Ramos (cell line): ENCODE data around the gene ACP3.

Experiments
- in situ Hi-C: fragments of 300-500 bp; cut with MboI; formaldehyde crosslinking; loops from one replicate; pipeline ENCODE4 v1.14.3; 2022; ENCODE audit warnings: low sequenced_read_pairs; ENCODE audit not compliant: unreplicated experiment

Gene ACP3

DNA sequence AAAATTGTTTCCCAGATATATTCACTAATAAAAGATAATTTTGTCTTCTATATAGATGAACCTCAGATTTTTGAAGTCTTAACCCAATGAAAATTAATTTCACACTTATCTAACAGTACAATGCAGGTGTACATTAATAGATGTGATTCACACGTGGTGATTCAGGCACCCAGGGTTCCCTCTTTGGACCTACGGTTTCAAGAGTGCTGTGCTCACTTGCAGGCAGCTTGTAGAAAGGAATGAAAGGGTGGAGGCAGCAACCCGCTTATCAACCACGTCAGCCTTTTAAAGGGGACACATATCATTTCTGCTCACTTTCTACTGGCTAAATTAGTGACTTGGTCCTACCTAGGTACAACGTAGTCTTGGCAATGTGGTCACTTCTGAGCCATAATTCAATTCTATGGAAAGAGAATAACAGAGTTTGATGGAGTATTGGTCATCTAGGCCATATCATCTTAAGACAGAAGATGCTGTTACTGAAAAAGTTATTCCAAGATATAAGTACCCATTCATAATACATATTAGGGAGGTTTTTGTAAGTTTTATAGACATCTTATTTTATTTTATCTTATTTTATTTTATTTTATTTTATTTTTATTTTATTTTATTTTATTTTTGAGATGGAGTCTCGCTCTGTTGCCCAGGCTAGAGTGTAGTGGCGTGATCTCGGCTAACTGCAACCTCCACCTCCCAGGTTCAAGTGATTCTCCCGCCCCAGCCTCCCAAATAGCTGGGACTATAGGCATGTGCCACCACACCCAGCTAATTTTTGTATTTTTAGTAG, 37.9 kb downstream of the ACP3 start:
- in situ Hi-C loops: no loop called here

GRCh38 chr3:132356568-132356967, 39.4 kb downstream of the ACP3 start:
- in situ Hi-C loops: no loop called here

GRCh38 chr3:132360717-132361116, 43.5 kb downstream of the ACP3 start:
- in situ Hi-C loops: no loop called here

GRCh38 chr3:132362329-132362728, 45.1 kb downstream of the ACP3 start:
- in situ Hi-C loops: no loop called here

DNA sequence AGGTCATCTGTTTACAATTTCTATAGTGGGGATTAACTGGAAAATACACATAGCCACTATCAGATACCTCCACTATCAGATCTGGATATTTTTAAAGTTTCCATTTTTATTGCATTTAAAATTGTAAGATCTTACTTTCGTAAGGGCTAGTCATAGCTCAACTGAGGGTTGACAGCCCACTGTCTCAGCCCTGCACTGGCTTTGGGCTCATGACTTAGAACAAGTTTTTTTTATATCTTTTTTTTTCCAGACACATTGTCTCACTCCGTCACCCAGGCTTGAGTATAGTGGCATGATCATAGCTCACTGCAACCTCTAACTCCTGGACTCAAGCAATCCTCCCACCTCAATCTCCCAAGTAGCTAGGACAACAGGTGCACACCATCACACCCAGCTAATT, 51.3 kb downstream of the ACP3 start:
- in situ Hi-C loops: no loop called here

DNA sequence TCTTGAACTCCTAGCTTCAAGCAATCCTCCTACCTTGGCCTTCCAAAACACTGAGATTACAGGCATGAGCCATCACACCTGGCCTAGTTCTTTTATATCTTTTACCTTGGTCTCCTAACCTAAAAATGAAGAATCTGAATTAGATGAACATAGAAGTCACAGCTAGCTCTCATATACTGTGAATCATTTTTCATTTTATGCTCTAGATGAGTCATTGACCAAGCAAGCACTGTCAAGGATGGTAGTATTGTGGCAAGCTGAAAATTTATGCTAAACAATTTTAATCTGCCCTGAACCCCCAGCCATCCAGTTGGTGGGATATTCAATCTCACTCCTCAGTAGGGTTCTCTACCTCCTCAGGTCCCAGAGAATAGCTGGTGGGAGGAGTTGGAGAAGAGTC, 51.8 kb downstream of the ACP3 start:
- in situ Hi-C loops: no loop called here

DNA sequence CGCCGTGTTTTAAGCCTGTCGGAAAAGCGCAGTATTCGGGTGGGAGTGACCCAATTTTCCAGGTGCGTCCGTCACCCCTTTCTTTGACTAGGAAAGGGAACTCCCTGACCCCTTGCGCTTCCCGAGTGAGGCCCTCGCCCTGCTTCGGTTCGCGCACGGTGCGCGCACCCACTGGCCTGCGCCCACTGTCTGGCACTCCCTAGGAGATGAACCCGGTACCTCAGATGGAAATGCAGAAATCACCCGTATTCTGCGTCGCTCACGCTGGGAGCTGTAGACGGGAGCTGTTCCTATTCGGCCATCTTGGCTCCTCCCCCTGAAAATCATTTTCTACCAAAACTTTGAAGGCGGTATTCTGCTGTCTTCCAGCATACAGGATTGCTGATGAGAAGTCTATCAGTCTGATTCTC, 59.7 kb downstream of the ACP3 start:
- in situ Hi-C loops: loop anchor here (25.0 kb wide), 1 partner anchor 1340 kb away; the partner anchor contains the start of genes ASTE1 and NEK11

- in situ Hi-C loops: loop anchor here (25.0 kb wide), 1 partner anchor 1341 kb away; the partner anchor contains the start of genes ASTE1 and NEK11
These were observed 61.0 kb downstream of the ACP3 start for GRCh38 chr3:132378048-132378762.

DNA sequence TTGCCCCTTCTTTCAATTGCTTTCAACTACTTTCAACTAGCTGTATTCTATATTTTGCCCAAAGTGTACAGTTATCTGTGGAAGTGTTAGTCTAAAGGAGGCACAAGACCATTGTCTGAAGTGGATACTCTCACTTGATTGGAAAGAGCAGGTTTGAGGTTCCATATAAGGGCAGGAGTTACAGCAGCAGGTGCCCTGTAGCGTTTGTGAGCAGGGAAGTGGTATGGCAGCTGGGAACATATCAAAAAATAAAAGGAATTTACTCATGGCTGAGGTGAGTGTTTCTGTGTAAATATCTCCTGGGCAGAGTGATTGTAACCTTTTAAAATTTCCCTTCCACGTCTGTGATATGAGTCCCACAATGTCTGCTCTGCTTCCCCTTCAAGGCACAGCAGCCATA, 61.6 kb downstream of the ACP3 start:
- in situ Hi-C loops: loop anchor here (25.0 kb wide), 1 partner anchor 1342 kb away; the partner anchor contains the start of genes ASTE1 and NEK11

- in situ Hi-C loops: loop anchor here (25.0 kb wide), 1 partner anchor 1344 kb away; the partner anchor contains the start of genes ASTE1 and NEK11
These were observed 63.7 kb downstream of the ACP3 start for GRCh38 chr3:132380920-132381319.

DNA sequence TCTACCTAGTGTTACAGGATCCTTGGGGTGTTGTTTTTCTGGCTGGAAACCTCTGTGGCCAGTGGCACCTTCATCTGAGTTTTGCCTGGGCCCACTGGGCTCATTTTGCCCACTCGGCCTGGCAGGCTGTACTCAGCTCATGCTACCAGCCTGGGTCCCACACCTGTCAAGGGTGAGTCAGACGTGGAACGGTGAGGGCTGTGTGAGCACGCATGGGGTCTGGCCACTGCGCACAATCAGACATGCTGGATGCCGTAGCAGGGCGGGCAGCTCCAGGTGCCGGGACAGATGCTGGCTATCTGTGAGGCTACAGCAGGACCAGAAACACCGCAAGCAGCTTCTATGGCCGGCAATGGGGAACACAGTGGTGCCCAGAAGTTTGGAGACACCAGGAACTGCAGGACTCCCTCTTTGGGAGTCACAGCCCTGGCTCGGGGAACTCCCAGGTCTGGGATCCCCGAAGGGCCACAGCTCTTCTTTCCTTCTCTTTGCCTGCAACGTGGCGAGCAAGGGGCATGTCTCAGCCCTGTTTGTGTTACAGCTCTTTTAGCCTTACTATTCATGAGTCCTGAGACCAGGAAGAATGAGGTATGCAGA, 64.2 kb downstream of the ACP3 start:
- in situ Hi-C loops: loop anchor here (25.0 kb wide), 1 partner anchor 1344 kb away; the partner anchor contains the start of genes ASTE1 and NEK11

- in situ Hi-C loops: loop anchor here (25.0 kb wide), 1 partner anchor 1345 kb away; the partner anchor contains the start of genes ASTE1 and NEK11
These were observed 65.1 kb downstream of the ACP3 start for GRCh38 chr3:132382267-132382666.

GRCh38 chr3:132382688-132383194, 65.5 kb downstream of the ACP3 start:
- in situ Hi-C loops: loop anchor here (25.0 kb wide), 1 partner anchor 1345 kb away; the partner anchor contains the start of genes ASTE1 and NEK11

GRCh38 chr3:132386259-132386658, 69.1 kb downstream of the ACP3 start:
- in situ Hi-C loops: loop anchor here (25.0 kb wide), 1 partner anchor 1349 kb away; the partner anchor contains the start of genes ASTE1 and NEK11

DNA sequence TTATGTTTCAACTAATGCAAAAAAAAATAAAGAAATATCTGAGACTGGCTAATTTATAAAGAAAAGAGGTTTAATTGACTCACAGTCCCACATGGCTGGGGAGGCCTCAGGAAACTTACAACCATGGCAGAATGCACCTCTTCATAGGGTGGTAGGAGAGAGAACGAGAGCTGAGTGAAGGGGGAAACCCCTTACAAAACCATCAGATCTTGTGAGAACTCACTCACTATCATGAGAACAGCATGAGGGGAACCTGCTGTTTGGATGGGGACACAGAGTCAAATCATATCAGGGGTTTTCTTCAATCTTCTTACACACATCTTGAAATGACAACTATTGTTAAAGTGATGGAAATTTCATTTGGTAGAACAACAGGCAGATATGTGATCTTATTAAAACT, 75.5 kb downstream of the ACP3 start:
- in situ Hi-C loops: loop anchor here (25.0 kb wide), 1 partner anchor 1355 kb away; the partner anchor contains the start of genes ASTE1 and NEK11

DNA sequence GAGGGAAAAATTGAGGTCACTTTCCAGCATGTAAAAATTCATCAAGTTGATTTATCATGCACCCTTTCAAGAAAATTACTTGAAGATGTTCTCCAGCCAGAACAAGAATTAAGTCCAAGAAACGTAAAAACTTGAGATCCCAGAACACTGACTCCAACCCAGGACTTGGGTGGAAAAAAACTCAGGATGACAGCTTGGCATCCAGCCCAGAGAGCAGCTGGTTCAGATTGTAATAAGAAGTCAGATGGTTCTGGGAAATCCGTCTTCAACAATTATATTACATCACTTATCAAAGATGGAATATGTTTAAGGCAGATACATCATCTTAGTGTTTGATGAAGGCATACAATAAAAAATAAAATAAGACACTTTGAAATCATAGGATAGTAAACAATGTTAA, 77.1 kb downstream of the ACP3 start:
- in situ Hi-C loops: loop anchor here (25.0 kb wide), 1 partner anchor 1357 kb away; the partner anchor contains the start of genes ASTE1 and NEK11

DNA sequence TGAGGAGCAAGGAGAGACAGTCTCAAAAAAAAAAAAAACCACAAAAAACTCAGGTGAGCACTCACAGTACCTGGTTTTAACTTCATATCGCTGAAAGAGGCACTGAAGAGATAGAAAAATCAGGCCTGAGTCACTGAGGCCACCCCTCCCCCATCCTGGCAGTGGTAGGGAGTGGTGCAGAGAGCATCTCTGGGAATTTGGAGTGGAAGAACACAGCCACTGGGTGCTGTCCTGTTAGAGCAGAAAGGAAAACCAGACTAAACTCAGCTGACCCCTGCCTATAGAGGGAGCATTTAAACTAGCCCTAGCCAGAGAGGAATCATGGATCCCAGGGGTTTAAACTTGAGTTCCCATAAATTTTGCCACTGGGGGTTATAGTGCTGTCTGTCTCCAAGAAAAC, 77.9 kb downstream of the ACP3 start:
- in situ Hi-C loops: loop anchor here (25.0 kb wide), 1 partner anchor 1358 kb away; the partner anchor contains the start of genes ASTE1 and NEK11

GRCh38 chr3:132396255-132396654, 79.0 kb downstream of the ACP3 start:
- in situ Hi-C loops: loop anchor here (25.0 kb wide), 1 partner anchor 1359 kb away; the partner anchor contains the start of genes ASTE1 and NEK11

DNA sequence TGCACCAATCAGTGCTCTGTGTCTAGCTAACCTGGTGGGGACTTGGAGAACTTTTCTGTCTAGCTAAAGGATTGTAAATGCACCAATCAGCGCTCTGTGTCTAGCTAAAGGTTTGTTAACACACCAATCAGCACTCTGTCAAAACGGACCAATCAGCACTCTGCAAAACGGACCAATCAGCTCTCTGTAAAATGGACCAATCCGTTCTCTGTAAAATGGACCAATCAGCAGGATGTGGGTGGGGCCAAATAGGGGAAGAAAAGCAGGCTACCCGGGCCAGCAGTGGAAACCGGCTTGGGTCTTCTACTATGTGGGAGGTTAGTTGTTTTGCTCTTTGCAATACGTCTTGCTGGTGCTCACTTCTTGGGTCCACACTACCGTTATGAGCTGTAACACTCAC, 79.6 kb downstream of the ACP3 start:
- in situ Hi-C loops: loop anchor here (25.0 kb wide), 1 partner anchor 1359 kb away; the partner anchor contains the start of genes ASTE1 and NEK11
